ENCODE results near the gene UBE2D2. TPM values are rescaled to one million over a fixed set of nuclear protein-coding genes. Genes with fewer than 3 reads are reported as not detected.
A peak's percentile ranks its signal among the peaks of the same experiment; 100 is the strongest.

UBE2D2 gene
- total RNA-seq, 1 donor from 2014 or later: 57.5 TPM

GRCh38 chr5:139653616-139654015 lies 92.5 kb downstream of the UBE2D2 start:
- intact Hi-C loops (cut with DNase I): loop anchor here (5.0 kb wide), 1 partner anchor 44 kb away; no protein-coding TSS in a partner anchor
- Histone ChIP-seq H3K9me3 (no peaks in the 10 kb centered on the region), H3K36me3 (no peaks in the 10 kb centered on the region), H3K27me3 (no peaks in the 10 kb centered on the region), H3K27ac (peak overlapping the region; percentile 95), H3K4me1 (peaks cover 94% of the 10 kb centered on the region), H3K4me3 (no peak overlapping the region)
- DNase-seq (ENCODE audit: extremely low spot score in 2 of 2): no peak
- no peak for TF ChIP-seq CTCF (IDR thresholded peaks at IDR 0.05)
- TF ChIP-seq POLR2A (IDR thresholded peaks at IDR 0.05): no peak
- TF ChIP-seq POLR2AphosphoS5 (IDR thresholded peaks at IDR 0.05; ENCODE audit: insufficient read depth in 1 of 2, low read depth in 1 of 2): no peak

GRCh38 chr5:139654464-139654863 lies 93.3 kb downstream of the UBE2D2 start:
- no peak for TF ChIP-seq CTCF (IDR thresholded peaks at IDR 0.05)
- TF ChIP-seq POLR2A (IDR thresholded peaks at IDR 0.05): no peak
- no peak for TF ChIP-seq POLR2AphosphoS5 (IDR thresholded peaks at IDR 0.05; ENCODE audit: insufficient read depth in 1 of 2, low read depth in 1 of 2)
- Histone ChIP-seq H3K4me1 (peaks cover 100% of the 10 kb centered on the region), H3K9me3 (no peaks in the 10 kb centered on the region), H3K36me3 (no peaks in the 10 kb centered on the region), H3K4me3 (peak overlapping the region in 1 of 2 donors; percentile 2), H3K27ac (peak overlapping the region; percentile 95), H3K27me3 (no peaks in the 10 kb centered on the region)
- intact Hi-C loops (cut with DNase I): loop anchor here (5.0 kb wide), 1 partner anchor 43 kb away; no protein-coding TSS in a partner anchor
- DNase-seq (ENCODE audit: extremely low spot score in 2 of 2): no peak

GRCh38 chr5:139654871-139655491 lies 93.8 kb downstream of the UBE2D2 start:
- H3K27me3 ChIP-seq: no peaks in the 10 kb centered on the region
- peaks cover 100% of the 10 kb centered on the region for H3K4me1 ChIP-seq
- no peaks in the 10 kb centered on the region for H3K36me3 ChIP-seq
- peak overlapping the region; percentile 2 to 13 for H3K4me3 ChIP-seq
- no peak for DNase-seq (ENCODE audit: extremely low spot score in 2 of 2)
- no peaks in the 10 kb centered on the region for H3K9me3 ChIP-seq
- no peak for TF ChIP-seq POLR2A (IDR thresholded peaks at IDR 0.05)
- TF ChIP-seq CTCF (IDR thresholded peaks at IDR 0.05): no peak
- H3K27ac ChIP-seq: peak overlapping the region; percentile 95
- intact Hi-C loops (cut with DNase I): loop anchor here (5.0 kb wide), 1 partner anchor 42 kb away; no protein-coding TSS in a partner anchor

- intact Hi-C loops (cut with DNase I): no loop called here
- peak overlapping the region; percentile 13 to 15 for H3K4me3 ChIP-seq
- no peaks in the 10 kb centered on the region for H3K36me3 ChIP-seq
- H3K4me1 ChIP-seq: peaks cover 100% of the 10 kb centered on the region
- H3K27me3 ChIP-seq: no peaks in the 10 kb centered on the region
- peak overlapping the region; percentile 95 for H3K27ac ChIP-seq
- DNase-seq (ENCODE audit: extremely low spot score in 2 of 2): no peak
- H3K9me3 ChIP-seq: no peaks in the 10 kb centered on the region
- no peak for TF ChIP-seq CTCF (IDR thresholded peaks at IDR 0.05)
- TF ChIP-seq POLR2AphosphoS5 (IDR thresholded peaks at IDR 0.05; ENCODE audit: insufficient read depth in 1 of 2, low read depth in 1 of 2): peak in 1 of 2 donors; percentile 41
- no peak for TF ChIP-seq POLR2A (IDR thresholded peaks at IDR 0.05)
Observed at GRCh38 chr5:139655727-139656271, 94.7 kb downstream of the UBE2D2 start.
